OCI-LY7 (cell line): ENCODE data around the gene ZMIZ2. TPM values are rescaled to one million over a fixed set of nuclear protein-coding genes. Genes with fewer than 3 reads are reported as not detected.

Source experiments
- total RNA-seq, 2 experiments: library from RNA; depleted of rRNA in 1 of 2; stranded (reverse); fragments of >200 nt in 1 of 2; shearing (Covaris generic) in 1 of 2; gene quantifications; 2 replicates each; pipeline ENCODE4 v1.2.3, GENCODE V29; 2014 to 2022

The ZMIZ2 gene
- total RNA-seq, 2 experiments from 2014 or later = 17.2 to 79.7 TPM

Other genes starting within 250 kb of the ZMIZ2 start
- gene NPC1L1, start 207.5 kb upstream of the ZMIZ2 start, total RNA-seq (2014; rRNA removed; shearing (Covaris generic)) = 0.13 TPM in 1 of 2 replicates, not detected in the other
- not detected in 2 replicates for gene NPC1L1, start 207.5 kb upstream of the ZMIZ2 start, total RNA-seq (2022)
- gene DDX56, start 174.9 kb upstream of the ZMIZ2 start, total RNA-seq (2014; rRNA removed; shearing (Covaris generic)) = 69.2 and 89.2 TPM in 2 replicates
- gene DDX56, start 174.9 kb upstream of the ZMIZ2 start, total RNA-seq (2022) = 78.6 and 95.4 TPM in 2 replicates
- 64.9 and 80.5 TPM in 2 replicates for gene TMED4, start 166.6 kb upstream of the ZMIZ2 start, total RNA-seq (2014; rRNA removed; shearing (Covaris generic))
- gene TMED4, start 166.6 kb upstream of the ZMIZ2 start, total RNA-seq (2022) = 68.6 and 69.1 TPM in 2 replicates
- gene OGDH, start 142.2 kb upstream of the ZMIZ2 start, total RNA-seq (2014; rRNA removed; shearing (Covaris generic)) = 32.6 and 47.6 TPM in 2 replicates
- 70.9 and 71.8 TPM in 2 replicates for gene OGDH, start 142.2 kb upstream of the ZMIZ2 start, total RNA-seq (2022)
- gene PPIA, start 47.8 kb downstream of the ZMIZ2 start, total RNA-seq (2014; rRNA removed; shearing (Covaris generic)) = 2,827 and 2,935 TPM in 2 replicates
- 2,267 and 2,573 TPM in 2 replicates for gene PPIA, start 47.8 kb downstream of the ZMIZ2 start, total RNA-seq (2022)
- gene H2AZ2, start 99.2 kb downstream of the ZMIZ2 start, total RNA-seq (2014; rRNA removed; shearing (Covaris generic)) = 440 and 450 TPM in 2 replicates
- gene H2AZ2, start 99.2 kb downstream of the ZMIZ2 start, total RNA-seq (2022) = 274 and 291 TPM in 2 replicates
- 14.9 and 15.2 TPM in 2 replicates for gene PURB, start 136.7 kb downstream of the ZMIZ2 start, total RNA-seq (2014; rRNA removed; shearing (Covaris generic))
- 22.7 and 27.2 TPM in 2 replicates for gene PURB, start 136.7 kb downstream of the ZMIZ2 start, total RNA-seq (2022)
- 23.6 and 27.4 TPM in 2 replicates for gene MYO1G, start 230.2 kb downstream of the ZMIZ2 start, total RNA-seq (2014; rRNA removed; shearing (Covaris generic))
- gene MYO1G, start 230.2 kb downstream of the ZMIZ2 start, total RNA-seq (2022) = 74.7 and 87.3 TPM in 2 replicates